ENCODE results near the gene ATXN7L1. TPM values are rescaled to one million over a fixed set of nuclear protein-coding genes. Genes with fewer than 3 reads are reported as not detected.

ATXN7L1 gene
- total and polyA plus RNA-seq, 4 donors = 4.2 to 22.5 (median 8.5) TPM

GRCh38 chr7:105879782-105880181 lies 3.4 kb upstream of the ATXN7L1 start:
- Histone ChIP-seq H3K36me3 (ENCODE audit: control insufficient read depth in 4 of 4, insufficient read depth in 4 of 4, low read length in 4 of 4) (no peaks in the 10 kb centered on the region), H3K27me3 (ENCODE audit: control insufficient read depth in 3 of 3, insufficient read depth in 3 of 3, low read length in 2 of 3) (peaks cover 0 to 6% (median 0%) of the 10 kb centered on the region in 3 donors), H3K27ac (ENCODE audit: low read depth in 1 of 2, low read length in 1 of 2) (no peak overlapping the region), H3K9me3 (ENCODE audit: control insufficient read depth in 4 of 4, insufficient read depth in 3 of 4, low read length in 3 of 4) (no peaks in the 10 kb centered on the region), H3K4me1 (ENCODE audit: control insufficient read depth in 5 of 5, insufficient read depth in 5 of 5, low read length in 5 of 5) (peaks cover 0 to 24% (median 3%) of the 10 kb centered on the region in 5 donors), H3K9ac (ENCODE audit: insufficient read depth in 1 of 2, low read length in 2 of 2) (no peak overlapping the region), H3K4me3 (no peak overlapping the region)
- DNase-seq = no peak
- WGBS, 2 donors = 96 to 98% methylated on average over 2 of the region's 2 CpGs
- TF ChIP-seq CTCF (IDR thresholded peaks at IDR 0.05; ENCODE audit: control extremely low read depth, extremely low read depth) = no peak
- no peak for ATAC-seq (ENCODE audit: insufficient read depth, low FRiP score)

GRCh38 chr7:105878746-105879605 lies 2.6 kb upstream of the ATXN7L1 start:
- Histone ChIP-seq H3K27me3 (ENCODE audit: control insufficient read depth in 3 of 3, insufficient read depth in 3 of 3, low read length in 2 of 3) (peaks cover 0 to 6% (median 0%) of the 10 kb centered on the region in 3 donors), H3K4me1 (ENCODE audit: control insufficient read depth in 5 of 5, insufficient read depth in 5 of 5, low read length in 5 of 5) (peaks cover 0 to 24% (median 3%) of the 10 kb centered on the region in 5 donors), H3K9ac (ENCODE audit: insufficient read depth in 1 of 2, low read length in 2 of 2) (no peak overlapping the region), H3K36me3 (ENCODE audit: control insufficient read depth in 4 of 4, insufficient read depth in 4 of 4, low read length in 4 of 4) (no peaks in the 10 kb centered on the region), H3K4me3 (no peak overlapping the region), H3K27ac (ENCODE audit: low read depth in 1 of 2, low read length in 1 of 2) (no peak overlapping the region), H3K9me3 (ENCODE audit: control insufficient read depth in 4 of 4, insufficient read depth in 3 of 4, low read length in 3 of 4) (no peaks in the 10 kb centered on the region)
- no peak for TF ChIP-seq CTCF (IDR thresholded peaks at IDR 0.05; ENCODE audit: control extremely low read depth, extremely low read depth)
- 91 to 97% methylated on average over 2 of the region's 2 CpGs for WGBS, 2 donors
- ATAC-seq (ENCODE audit: insufficient read depth, low FRiP score) (no peak), DNase-seq (no peak)

GRCh38 chr7:105877736-105878135 lies 1.3 kb upstream of the ATXN7L1 start:
- H3K9ac ChIP-seq (ENCODE audit: insufficient read depth in 1 of 2, low read length in 2 of 2) = peak overlapping the region in 1 of 2 donors; percentile 59
- H3K4me3 ChIP-seq = no peak overlapping the region
- H3K4me1 ChIP-seq (ENCODE audit: control insufficient read depth in 5 of 5, insufficient read depth in 5 of 5, low read length in 5 of 5) = peaks cover 0 to 24% (median 3%) of the 10 kb centered on the region in 5 donors
- peak in 2 of 3 donors; percentile 24 to 30 for DNase-seq
- H3K27me3 ChIP-seq (ENCODE audit: control insufficient read depth in 3 of 3, insufficient read depth in 3 of 3, low read length in 2 of 3) = peaks cover 0 to 6% (median 0%) of the 10 kb centered on the region in 3 donors
- no peak for TF ChIP-seq CTCF (IDR thresholded peaks at IDR 0.05; ENCODE audit: control extremely low read depth, extremely low read depth)
- peaks cover 0 to 5% (median 0%) of the 10 kb centered on the region in 4 donors for H3K36me3 ChIP-seq (ENCODE audit: control insufficient read depth in 4 of 4, insufficient read depth in 4 of 4, low read length in 4 of 4)
- no peaks in the 10 kb centered on the region for H3K9me3 ChIP-seq (ENCODE audit: control insufficient read depth in 4 of 4, insufficient read depth in 3 of 4, low read length in 3 of 4)
- ATAC-seq (ENCODE audit: insufficient read depth, low FRiP score) = no peak
- WGBS, 2 donors = 87 to 91% methylated on average over 10 of the region's 10 CpGs
- no peak overlapping the region for H3K27ac ChIP-seq (ENCODE audit: low read depth in 1 of 2, low read length in 1 of 2)

Data from lung (tissue), 12 donors.